Ovary (tissue), 3 donors: ENCODE data around the gene DES.

ENCODE experiments used
- CTCF ChIP-seq, 3 donors: fragments of 450-650 bp in 2 of 3; fragments of 200-600 bp in 1 of 3; IDR thresholded peaks; one replicate each; pipeline versions ENCODE4 v1.5.1 to v1.8.0; 2016 to 2022; ENCODE audit warnings: antibody characterized with exemption in 3 of 3, mild to moderate bottlenecking in 1 of 3
- EP300 ChIP-seq: sonication (generic); formaldehyde crosslinking; IDR thresholded peaks from one replicate; pipeline ENCODE4 v1.6.1; 2017; ENCODE audit warnings: antibody characterized with exemption
- POLR2A ChIP-seq: fragments of 450-650 bp; IDR thresholded peaks from one replicate; pipeline ENCODE4 v1.6.1; 2017; ENCODE audit warnings: antibody characterized with exemption, mild to moderate bottlenecking, moderate library complexity
- donor health status: DM: no; HTN: no; CAD: no.

- TF ChIP-seq EP300: no peak
- no peak for TF ChIP-seq CTCF (IDR thresholded peaks at IDR 0.05)
- TF ChIP-seq POLR2A: no peak
Observed at GRCh38 chr2:219441451-219442255, 23.5 kb downstream of the DES start.
